Stimulated activated CD4-positive, alpha-beta T cell treated with anti-CD3 and anti-CD28 coated beads, Interleukin-4, amount 100 ng/mL, for 48 hours (primary cell): Measurements from ENCODE around the gene SEMA4D.
A peak's percentile ranks its signal among the peaks of the same experiment; 100 is the strongest.

ENCODE experiments used
- DNase-seq, 2 donors: peaks; one replicate each; pipeline ENCODE4 v3.0.0-alpha.2; 2020; ENCODE audit warnings: low read depth in 2 of 2

The SEMA4D gene, protein sequence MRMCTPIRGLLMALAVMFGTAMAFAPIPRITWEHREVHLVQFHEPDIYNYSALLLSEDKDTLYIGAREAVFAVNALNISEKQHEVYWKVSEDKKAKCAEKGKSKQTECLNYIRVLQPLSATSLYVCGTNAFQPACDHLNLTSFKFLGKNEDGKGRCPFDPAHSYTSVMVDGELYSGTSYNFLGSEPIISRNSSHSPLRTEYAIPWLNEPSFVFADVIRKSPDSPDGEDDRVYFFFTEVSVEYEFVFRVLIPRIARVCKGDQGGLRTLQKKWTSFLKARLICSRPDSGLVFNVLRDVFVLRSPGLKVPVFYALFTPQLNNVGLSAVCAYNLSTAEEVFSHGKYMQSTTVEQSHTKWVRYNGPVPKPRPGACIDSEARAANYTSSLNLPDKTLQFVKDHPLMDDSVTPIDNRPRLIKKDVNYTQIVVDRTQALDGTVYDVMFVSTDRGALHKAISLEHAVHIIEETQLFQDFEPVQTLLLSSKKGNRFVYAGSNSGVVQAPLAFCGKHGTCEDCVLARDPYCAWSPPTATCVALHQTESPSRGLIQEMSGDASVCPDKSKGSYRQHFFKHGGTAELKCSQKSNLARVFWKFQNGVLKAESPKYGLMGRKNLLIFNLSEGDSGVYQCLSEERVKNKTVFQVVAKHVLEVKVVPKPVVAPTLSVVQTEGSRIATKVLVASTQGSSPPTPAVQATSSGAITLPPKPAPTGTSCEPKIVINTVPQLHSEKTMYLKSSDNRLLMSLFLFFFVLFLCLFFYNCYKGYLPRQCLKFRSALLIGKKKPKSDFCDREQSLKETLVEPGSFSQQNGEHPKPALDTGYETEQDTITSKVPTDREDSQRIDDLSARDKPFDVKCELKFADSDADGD

DNA sequence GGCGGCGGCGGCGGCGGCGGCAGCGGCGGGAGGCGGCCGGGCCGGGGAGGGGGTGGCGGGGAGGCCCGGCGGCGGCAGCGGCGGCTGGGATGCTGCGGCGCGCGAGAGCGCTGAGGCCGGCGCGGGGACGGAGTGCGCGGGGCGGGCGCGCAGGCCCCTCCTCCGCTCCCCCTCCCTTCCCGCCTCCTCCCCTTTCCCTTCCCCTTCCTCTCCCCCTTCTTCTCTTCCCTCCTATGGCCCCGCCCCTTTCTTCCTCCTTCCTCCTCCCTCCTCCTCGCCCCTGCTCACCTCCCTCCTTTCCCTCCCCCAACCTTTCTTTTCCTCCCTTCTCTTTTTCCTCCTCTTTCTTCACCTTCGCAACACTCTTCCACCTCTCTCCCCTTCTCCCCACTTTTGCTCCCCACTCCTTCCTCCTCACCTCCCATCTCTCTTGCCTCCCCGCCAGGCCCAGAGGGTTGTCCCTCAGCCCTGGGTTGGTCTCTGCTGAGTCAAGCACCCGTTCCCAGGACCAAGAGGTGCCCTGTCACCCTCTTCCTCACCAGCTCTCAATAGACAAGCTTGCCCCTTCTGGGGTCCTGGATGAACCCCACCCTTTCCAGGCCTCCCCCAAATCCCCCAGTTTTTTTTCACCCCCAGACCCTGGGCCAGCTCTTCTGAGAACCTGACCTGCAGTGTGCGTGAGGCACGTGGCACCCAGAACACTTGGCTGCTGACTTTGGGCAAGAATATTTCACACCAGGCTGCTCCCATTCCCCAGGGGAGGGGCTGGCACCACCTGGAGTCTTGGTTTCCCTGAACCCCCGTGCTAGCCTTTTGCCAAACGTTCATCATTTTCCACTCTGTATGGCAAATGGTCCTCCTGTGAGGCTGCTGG is at the start of gene SEMA4D:
Gene SEMA4D, minus strand, starts transcription at position 136 of the 874 bp plus-strand sequence. CDS start 92,657 bp downstream, outside the sequence.
- peak in 1 of 2 donors; percentile 70 for DNase-seq

DNA sequence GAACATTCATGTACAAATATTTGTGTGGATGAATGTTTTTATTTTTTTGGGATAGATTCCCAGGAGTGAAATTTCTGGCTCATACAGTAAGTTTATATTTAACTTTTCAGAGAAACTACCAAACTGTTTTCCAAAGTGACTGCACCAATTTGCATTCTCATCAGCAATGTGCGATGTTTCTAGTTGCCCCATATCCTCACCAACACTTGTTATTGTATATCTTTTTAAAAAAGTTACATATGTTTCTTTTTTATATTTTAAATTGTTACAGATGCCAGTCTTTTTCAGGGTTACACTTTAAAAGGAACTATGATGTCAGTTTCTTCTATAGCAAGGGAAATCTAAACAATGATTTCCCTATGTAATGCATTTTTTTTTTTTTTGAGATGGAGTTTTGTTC is 49.1 kb upstream of the SEMA4D start:
- no peak for DNase-seq

DNA sequence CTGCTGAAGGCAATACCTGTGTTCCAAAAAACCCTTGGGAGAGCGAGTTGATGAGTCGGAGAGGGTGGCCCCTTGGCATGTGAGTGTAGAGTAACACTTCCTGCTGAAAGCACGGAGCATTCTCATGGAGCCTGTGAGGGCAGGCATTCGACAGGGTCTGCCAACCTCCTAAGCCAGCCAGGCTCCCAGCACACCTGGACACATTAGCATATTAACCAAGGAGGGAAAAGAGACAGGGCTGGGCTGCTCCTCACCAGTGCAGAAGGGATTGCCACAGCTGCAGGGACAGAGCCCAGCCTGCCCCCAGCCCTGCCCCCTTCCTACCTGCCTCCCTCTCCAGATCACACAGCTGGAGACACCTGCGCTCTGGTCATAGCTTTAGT is 46.4 kb upstream of the SEMA4D start:
- no peak for DNase-seq

DNA sequence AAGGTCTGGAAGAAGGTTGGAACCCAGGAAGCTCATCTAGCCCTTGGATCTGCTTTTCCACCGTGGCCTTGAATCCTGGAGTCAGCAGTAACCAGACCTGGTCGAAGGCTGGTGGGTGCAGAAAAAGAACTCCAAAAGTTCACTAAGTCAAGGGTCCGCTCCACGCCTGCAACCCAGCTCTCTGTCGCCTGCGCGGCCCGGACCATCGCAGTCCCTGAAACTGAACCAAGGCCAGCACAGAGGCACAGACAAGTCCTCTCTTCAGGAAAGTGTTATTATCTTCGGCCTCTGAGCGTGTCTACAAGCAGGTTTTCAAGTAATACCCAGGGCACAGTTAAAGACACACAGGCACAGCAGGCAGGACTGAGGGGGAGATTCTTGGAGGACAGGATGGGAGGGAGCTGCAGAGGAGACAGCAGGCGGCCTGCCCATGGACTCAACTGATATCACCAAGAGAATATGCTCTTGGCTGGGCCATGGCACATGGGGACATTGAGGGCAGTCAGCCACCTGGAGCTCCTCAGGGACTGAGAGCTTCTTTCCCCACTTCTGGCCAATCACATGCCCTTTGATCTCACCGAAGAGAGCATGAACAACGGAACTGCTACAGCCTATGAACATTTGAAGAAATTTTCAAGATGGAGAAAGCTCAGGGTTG is 45.8 kb upstream of the SEMA4D start:
- no peak for DNase-seq

DNA sequence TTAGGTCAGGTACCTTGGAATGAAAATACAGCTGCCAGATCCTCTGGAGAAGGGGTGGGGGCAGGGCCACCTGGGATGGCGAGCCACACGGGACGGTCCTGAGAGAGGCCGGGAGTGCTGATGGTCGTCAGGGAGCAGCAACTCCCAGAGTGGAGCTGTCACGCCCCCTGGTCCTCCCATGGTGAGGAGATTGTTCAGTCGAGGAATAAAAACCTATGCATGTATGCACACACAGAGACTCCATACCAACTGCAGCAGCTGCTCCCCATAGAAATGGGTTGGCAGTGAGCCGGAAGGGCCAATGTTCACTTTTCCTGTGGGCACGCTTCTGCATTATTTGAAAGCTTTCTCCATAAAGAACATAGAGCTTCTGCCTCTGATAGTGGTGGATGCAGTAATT is 45.2 kb upstream of the SEMA4D start:
- no peak for DNase-seq

DNA sequence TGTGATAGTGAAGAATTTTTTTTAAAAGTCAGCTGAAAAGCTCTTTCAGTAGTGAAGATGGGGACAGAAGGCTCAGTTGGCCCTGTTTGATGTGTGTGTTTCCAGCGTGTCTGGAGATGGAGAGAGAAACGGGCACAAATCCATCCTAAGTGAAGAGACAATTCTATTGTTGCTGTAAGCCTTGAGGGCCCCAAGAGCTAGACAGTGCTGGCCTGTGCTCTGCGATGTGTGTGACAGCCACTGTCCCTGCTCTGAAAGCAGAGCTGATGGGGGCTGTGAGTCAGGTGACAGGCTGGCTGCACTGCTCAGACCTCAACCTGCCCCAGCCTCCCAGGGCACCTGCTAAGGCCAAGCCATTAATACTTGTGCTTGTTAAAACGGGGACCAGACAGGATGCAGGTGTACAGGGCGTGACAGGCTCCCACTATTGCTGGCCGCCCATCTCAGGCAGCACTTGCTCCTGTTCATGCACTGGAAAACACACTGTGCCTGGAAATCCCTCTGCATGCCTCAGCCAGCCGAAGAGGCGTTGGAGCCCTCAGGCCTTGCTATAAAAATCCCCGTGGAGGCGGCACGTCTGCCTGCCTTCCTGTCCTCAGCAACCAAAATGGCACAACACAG is 44.6 kb upstream of the SEMA4D start:
- DNase-seq = no peak

DNA sequence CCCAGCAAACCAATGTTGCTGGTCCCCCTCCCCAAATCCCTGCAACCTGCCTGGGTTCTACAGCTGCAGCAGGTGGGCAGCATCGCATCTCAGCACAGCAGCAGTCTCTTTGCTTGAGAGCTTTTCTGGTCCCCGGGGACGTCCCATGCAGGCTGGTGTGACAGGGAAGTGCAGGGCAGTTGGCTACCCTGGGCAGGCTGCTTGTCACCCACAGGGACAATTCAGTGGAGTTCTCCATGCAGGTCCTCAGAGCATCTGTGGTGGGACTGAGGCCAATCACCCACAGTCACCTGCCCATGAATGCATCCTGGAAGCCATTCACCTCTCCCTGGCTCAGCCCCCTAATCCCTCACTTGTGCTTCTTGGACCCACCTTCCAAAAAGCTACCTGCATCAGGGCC is 43.9 kb upstream of the SEMA4D start:
- DNase-seq = no peak

DNA sequence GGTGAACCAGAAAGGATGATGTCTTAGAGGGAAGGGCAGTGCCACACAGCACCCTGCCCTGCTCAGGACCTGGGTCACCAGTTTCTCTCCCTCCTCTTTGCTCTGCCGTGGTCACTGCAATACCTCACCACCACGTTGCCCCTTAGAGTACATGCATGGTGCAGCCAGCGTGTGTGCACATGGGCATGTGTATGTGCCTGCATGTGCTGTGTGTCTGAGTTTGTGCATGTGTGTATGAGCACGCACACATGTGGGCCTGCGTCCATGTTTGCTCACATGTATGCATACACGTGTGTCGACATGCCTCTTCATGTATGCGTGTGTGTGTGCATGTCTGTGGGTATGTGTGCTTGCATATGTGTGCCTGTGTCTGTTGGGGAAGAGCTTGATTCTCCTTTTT is 41.5 kb upstream of the SEMA4D start:
- DNase-seq = no peak

DNA sequence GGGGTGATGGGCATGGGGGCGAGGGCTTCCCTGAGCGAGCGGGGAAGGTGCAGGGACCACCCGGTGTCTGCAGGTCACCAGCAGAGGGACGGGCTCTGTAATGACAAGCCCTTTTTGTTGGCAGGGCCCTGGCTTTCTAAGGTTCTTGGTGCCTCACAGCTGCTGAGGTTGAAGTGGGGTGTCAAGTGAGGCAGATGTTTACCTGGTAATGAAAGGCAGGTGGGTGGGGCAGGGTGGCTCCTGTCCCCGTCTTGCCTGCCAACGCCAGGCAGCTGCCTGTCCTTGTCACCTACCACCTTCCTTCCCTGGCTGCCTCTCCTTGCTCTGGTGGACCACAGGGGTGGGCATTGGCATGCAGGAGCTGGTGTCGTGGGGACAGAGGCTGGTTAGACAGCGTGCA is 41.0 kb upstream of the SEMA4D start:
- no peak for DNase-seq

DNA sequence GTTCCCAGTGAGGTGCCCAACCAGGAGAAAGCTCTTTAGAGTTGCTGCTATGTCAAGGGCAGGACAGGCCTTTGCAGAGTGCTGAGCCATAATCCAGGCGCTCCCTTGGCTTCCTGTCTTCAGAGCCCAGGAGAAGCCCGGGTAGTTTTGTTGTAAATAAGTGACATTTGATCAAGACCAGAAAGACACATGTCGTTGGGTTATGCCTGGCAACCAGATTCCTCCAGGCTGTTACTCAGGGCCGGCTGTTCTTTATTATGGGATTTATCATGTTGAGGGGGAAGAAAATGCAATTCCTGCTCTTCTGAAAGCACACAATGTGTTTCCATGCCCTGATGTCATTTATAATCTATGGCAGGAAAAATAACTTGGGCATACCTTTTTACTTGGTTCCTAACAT is 39.3 kb upstream of the SEMA4D start:
- DNase-seq = no peak

DNA sequence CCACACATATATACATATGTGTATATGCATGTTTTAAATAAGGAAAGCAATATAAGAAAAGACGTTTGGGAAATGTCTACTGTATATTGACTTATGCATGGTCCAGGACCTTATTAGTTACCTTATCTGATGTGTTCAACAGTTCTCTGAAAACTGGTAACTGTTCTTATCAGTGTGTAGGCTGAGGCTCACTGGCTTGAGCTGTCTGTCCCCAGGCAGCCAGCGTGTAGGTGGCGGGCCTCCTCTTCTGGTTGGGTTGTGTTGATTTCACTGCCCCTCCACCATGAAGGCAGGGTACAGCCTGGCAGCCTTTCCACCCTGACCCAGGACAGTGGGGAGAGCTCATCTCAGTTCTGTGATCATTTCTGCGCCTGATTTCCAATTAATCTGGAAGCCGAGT is 38.7 kb upstream of the SEMA4D start:
- DNase-seq = no peak

DNA sequence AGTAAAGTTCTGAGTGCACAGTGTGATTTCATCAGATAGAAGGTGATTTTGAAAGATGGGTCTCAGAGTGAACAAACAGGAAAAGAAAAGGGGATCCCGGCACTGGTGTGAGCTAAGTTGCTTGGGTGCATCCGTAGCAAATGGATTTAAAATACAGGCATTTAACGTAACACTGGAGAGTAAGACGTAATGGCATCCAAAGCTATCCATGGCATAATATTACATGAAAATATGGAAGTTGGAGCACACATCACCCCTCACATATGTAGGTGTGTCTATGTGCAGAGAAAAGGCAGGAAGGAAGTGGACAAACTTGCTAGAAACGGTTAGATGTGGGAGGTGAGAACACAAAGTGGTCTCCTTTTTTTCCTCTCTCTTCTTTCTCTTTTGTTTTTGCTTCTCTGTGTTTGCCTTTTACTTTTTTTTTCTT is 38.2 kb upstream of the SEMA4D start:
- no peak for DNase-seq

DNA sequence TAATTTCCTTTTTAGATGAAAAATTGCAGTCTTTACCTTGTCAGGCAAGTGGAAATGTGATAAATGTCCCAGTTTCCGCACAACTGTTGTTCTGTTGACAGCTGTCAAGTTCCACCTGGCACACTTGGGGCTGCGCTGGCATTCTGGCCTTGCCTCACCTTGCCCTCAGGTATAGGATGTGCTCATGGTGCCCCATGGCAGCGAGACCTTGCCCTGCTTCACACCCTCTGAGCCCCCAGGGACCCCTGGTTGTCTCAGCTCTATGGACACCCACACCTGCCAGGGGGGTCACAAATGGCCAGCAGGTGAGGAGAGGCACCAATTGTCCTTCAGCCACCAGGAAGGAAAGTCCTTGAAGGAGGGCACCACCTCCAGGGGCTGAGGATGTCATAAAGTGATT is 37.5 kb upstream of the SEMA4D start:
- no peak for DNase-seq

DNA sequence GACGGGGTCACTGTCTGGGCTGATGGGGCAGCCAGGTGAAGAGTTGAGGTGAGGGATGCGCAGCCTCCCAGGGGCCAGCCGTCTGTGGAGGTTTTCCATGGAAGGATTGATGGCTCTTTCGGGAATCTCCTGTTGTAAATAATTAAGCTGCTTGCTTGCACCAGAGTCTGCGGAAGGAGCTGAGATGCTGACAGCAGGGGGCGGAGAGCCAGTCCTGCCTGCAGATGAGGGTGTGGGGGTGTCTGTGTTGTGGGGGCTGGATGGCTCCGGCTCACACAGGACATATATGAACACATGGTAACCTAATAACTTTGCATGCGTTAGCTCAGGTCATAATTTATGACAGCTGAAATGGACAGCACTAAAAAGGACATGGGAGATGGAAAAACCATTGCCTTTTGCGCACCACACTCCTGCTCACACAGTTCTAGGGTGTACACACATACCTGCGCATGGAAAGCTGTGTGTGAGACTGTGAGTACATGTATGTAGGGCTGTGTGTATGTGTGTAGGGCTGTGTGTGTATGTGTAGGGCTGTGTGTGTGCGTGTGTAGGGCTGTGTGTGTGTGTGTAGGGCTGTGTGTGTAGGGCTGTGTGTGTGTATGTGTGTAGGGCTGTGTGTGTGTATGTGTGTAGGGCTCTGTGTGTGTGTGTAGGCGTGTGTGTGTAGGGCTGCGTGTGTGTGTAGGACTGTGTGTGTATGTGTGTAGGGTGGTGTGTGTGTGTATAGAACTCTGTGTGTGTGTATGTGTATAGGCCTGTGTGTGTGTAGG is 36.8 kb upstream of the SEMA4D start:
- DNase-seq = no peak

DNA sequence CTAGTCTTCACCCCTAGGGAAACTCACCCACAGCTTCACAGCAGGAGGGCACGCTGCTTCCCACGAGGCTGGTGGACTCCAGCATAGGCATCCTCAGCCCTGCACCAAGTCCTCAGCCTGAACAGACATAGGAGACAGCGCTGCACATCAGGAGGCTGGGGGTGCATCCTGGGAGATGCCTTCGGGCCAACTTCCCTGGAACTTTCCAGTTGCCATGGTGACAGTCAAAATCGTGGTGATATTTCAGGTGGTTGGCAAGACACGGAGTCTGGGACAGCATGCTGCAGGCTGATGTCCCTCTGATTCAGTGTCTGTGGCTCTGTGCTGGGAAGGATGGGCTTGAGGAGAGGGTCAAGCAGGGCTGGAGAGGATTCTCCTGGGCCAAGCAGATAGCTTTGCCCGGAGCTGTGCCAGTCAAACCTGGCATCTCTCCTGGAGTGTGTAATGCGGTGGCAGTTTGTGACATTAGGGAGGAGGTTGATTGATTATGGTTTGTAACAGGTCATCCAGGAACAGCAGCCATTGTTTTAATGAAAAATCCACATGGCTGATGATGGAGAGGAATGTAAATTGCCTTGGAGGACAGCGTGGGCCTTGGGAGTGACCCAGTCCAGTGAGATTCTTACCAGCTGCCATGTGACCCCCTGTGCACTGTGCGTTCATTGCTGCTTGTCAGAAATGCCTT is 35.6 kb upstream of the SEMA4D start:
- no peak for DNase-seq

DNA sequence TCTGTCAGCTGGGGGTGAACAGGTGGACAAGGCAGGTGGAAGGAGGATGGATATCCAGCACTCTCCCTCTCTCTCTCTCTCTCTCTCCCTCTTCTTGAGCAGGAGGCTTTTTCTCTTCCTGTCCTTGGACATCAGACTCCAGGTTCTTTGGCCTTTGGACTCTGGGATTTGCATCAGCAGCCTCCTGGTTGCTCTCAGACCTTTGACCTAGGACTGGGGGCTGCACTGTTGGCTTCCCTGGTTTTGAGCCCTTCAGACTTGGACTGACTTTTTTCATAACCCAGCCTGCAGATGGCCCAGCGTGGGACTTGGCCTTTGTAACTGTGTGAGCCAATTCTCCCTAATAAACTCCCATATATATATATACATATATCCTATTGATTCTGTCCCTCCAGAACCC is 35.0 kb upstream of the SEMA4D start:
- no peak for DNase-seq

DNA sequence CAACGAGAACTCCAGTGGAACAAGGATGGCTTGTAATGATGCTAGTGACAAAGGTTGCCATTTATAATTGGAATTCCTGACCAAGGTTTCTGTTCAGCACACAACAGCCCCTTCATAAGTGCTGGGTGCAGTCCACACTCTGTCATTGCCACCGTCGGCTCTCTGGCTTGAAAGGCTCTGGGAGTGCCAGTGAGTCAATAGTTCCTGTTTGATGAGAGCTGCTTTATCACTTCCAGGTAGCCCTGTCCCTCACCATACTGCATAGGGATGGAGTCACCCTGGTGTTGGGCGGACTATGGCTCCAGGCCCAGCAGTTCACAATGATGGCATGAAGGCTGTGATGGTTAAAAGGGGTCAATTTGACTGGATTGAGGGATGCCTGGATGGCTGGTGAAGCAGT is 34.6 kb upstream of the SEMA4D start:
- DNase-seq = no peak

DNA sequence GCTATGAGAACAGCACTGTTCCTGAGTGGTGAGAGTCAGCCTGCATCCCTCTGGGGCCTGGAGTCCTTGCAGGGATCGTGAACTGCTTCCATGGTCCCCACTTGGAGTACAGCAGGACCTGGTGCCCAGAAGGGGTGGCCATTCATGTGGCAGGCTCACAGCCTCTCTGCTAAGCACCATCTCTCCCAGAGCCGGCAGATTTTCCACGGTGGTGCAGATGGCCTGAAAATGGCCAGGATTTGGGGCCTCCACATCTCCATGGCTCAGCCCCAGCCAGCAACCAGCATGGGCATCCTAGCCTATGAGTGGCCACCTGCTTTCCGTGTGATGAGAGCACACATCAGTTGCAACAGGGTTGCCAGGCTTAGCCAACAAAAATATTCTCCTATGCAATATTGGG is 33.9 kb upstream of the SEMA4D start:
- no peak for DNase-seq

DNA sequence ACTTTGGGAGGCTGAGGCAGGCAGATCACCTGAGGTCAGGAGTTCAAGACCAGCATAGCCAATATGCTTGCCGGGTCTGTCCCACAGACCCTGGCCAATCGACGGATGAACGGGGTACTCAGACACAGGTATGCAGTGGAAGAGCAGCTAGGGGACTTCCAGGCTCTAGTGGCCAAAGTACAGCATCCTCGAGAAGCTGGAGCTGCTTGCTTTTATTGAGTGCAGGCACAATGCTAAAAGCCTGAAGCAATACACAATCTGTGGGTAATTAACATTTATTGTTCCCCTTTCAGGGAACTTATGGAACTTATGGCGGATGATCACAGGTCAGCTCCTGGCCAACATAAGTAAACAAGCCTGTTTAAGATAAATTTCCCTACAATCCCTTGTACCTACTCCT is 32.8 kb upstream of the SEMA4D start:
- DNase-seq = no peak
